KOPT-K1 (cell line): ENCODE results near the gene GON7.
"Not testable (repeated sequence)": the region's sequence is repeated elsewhere in the genome, so short reads cannot be mapped to it uniquely, and the experiment has no call there.

ENCODE experiments used
- H3K27ac ChIP-seq: fragments of 200-600 bp; sonication (generic); 2 replicates; pipeline ENCODE4 v1.5.1; 2016; ENCODE audit warnings: antibody characterized with exemption, mild to moderate bottlenecking, low read depth, low read length; ENCODE audit not compliant: poor library complexity, severe bottlenecking
- H3K36me3 ChIP-seq: fragments of 200-600 bp; sonication (generic); 2 replicates; pipeline ENCODE4 v1.5.1; 2017; ENCODE audit warnings: antibody characterized with exemption, mild to moderate bottlenecking, low read length, moderate library complexity; ENCODE audit not compliant: insufficient read depth
- H3K9me3 ChIP-seq: fragments of 200-600 bp; sonication (generic); 2 replicates; pipeline ENCODE4 v1.5.1; 2017; ENCODE audit warnings: antibody characterized with exemption, low read length, mild to moderate bottlenecking; ENCODE audit not compliant: insufficient read depth, poor library complexity, severe bottlenecking

GON7 gene

DNA sequence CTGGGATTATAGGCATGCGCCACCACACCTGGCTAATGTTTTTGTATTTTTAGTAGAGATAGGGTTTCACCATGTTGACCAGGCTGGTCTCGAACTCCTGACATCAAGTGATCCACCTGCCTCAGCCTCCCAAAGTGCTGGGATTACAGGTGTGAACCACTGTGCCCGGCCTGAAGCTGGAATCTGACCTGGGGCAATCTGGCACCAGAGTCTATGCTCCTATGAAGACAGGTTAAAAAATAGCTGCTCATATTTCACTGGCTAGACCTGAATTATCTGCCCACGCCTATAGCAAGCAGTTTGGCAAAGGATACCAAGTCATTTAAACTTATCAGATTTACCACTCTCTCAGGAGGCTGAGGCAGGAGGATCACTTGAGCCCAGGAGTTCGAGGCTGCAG is 32.1 kb downstream of the GON7 start:
- H3K36me3 ChIP-seq, H3K27ac ChIP-seq, H3K9me3 ChIP-seq: not testable (repeated sequence)

DNA sequence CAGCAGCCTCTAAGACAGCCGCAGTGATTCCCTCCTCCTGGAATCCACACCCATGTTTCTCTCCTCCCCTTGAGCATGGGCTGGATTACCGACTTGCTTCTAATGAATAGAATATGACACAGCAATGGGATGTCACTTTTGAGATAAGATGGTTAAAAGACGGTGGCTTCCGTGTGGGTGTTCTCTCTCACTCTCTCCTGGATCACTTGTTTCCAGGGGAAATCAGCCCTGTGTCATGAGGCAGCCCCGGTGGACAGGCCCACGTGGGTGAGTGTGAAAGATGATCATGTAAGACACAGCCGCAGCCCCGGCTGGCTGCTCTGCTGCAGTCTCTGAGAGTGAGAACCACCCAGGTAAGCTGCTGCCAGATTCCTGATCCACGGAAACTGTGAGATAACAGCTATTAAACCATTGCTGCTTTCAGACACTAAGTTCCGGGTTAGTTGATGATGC is 32.9 kb downstream of the GON7 start:
- Histone ChIP-seq H3K27ac (no peak overlapping the region), H3K36me3 (no peaks in the 10 kb centered on the region), H3K9me3 (no peaks in the 10 kb centered on the region)

DNA sequence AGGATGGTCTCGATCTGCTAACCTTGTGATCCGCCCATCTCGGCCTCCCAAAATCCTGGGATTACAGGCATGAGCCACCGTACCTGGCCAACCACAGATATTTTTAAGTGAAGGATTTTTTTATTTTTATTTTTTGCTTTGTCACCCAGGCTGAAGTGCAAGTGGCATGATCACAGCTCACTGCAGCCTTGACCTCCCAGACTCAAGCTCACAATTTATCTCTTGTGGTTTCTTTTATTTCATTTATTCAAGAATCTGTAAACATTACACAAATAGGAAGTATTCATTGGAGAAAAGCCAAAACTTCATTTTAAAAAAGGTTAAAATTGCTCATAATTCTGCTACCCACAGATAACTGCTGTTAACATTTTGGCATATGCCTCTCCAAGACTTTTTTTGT is 35.5 kb downstream of the GON7 start:
- H3K9me3 ChIP-seq = no peaks in the 10 kb centered on the region
- H3K36me3 ChIP-seq = no peaks in the 10 kb centered on the region
- no peak overlapping the region for H3K27ac ChIP-seq

- not testable (repeated sequence) for H3K36me3 ChIP-seq, H3K27ac ChIP-seq, H3K9me3 ChIP-seq
Measured at GRCh38 chr14:93170141-93170540, 36.7 kb downstream of the GON7 start.

- H3K27ac ChIP-seq, H3K9me3 ChIP-seq, H3K36me3 ChIP-seq: not testable (repeated sequence)
Measured at GRCh38 chr14:93169619-93170018, 37.2 kb downstream of the GON7 start.

GRCh38 chr14:93168610-93169009 is 38.3 kb downstream of the GON7 start:
- H3K9me3 ChIP-seq, H3K36me3 ChIP-seq, H3K27ac ChIP-seq: not testable (repeated sequence)

DNA sequence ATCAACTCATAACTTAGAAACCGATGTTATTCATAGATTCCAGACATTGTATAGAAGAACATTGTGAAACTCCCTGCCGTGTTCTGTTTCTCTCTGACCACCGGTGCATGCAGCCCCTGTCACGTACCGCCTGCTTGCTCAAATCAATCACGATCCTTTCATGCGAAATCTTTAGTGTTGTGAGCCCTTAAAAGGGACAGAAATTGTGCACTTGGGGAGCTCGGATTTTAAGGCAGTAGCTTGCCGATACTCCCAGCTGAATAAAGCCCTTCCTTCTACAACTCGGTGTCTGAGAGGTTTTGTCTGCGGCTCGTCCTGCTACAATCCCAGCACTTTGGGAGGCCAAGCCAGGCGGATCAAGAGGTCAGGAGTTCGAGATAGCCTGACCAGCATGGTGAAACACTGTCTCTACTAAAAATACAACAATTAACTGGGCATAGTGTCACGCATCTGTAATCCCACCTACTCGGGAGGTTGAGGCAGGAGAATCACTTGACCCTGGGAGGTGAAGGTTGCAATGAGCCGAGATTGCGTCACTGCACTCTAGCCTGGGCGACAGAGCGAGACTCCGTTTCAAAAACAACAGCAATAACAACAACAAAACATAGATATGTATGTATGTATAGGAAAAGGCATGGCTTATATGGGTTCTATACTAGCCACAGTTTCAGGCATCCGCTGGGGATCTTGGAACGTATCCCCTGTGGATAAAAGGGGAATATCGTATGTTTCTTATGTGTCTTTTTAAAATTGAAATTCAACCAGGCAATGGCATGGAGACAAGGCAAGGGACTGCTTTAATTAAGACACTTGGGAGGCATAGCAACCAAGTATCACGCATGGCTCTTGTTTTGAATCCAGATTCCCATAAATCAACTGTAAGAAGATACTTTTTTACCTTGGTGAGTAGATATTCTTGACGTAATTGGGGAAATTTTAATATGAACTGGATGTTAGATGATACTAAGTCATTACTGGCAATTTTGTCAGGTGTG is 41.3 kb downstream of the GON7 start:
- H3K27ac ChIP-seq, H3K9me3 ChIP-seq: not testable (repeated sequence)

GRCh38 chr14:93163564-93163963 is 43.3 kb downstream of the GON7 start:
- Histone ChIP-seq H3K36me3 (no peaks in the 10 kb centered on the region), H3K9me3 (no peaks in the 10 kb centered on the region), H3K27ac (no peak overlapping the region)

More for the DNA sequence above, 41.3 kb downstream of the GON7 start:
- H3K36me3 ChIP-seq = not testable (repeated sequence)

DNA sequence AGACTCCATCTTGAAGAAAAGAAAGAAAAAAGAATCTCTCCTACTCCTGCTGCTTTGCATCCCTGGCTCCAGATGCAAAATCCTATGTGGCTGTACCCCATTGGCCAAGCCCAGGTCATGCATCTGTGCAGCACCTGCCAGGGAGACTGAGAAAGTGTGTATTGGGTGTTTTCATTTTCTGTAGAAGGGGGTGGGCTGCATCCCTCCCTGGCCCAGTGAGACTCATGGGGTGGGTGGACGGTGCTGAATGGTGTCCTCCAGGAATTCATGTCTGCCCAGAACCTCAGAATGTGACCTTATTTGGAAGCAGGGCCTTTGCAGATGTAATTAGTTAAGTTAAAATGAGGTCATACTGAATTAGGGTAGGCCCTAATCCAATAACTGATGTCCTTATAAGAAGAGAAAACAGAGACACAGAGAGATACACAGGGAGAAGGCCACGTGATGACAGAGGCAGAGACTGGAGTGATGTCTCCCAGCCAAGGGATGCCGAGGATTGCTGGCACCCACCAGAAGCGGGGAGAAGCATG is 45.4 kb downstream of the GON7 start:
- Histone ChIP-seq H3K9me3 (no peaks in the 10 kb centered on the region), H3K27ac (no peak overlapping the region), H3K36me3 (no peaks in the 10 kb centered on the region)

DNA sequence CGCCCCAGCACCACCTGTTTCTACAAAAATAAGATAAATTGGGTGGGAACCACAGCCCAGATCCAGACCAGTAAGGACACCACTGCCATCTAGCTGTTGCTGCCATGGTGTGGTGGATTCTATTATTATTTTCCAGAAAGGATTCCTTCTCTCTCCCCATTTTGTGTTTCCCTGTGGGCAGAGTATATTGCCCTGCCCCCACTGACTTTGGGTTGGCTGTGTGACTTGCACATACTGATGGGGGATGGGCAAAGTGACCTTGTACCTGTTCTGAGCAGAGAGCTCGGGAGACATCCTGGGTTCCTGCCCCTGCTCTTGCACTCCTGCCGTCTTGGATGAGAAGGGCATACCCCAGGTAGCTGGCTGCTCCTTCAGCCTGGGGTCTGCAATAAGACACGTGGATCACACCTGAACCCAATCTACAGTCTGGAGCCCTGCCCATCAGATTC is 46.5 kb downstream of the GON7 start:
- H3K27ac ChIP-seq = no peak overlapping the region
- no peaks in the 10 kb centered on the region for H3K36me3 ChIP-seq
- no peaks in the 10 kb centered on the region for H3K9me3 ChIP-seq

GRCh38 chr14:93159625-93160352 is 47.1 kb downstream of the GON7 start:
- H3K9me3 ChIP-seq, H3K36me3 ChIP-seq, H3K27ac ChIP-seq: not testable (repeated sequence)

GRCh38 chr14:93158349-93158748 is 48.5 kb downstream of the GON7 start:
- not testable (repeated sequence) for H3K9me3 ChIP-seq, H3K27ac ChIP-seq, H3K36me3 ChIP-seq

- Histone ChIP-seq H3K27ac (no peak overlapping the region), H3K36me3 (no peaks in the 10 kb centered on the region), H3K9me3 (no peaks in the 10 kb centered on the region)
Measured at GRCh38 chr14:93156693-93157369, 50.0 kb downstream of the GON7 start.

- no peaks in the 10 kb centered on the region for H3K36me3 ChIP-seq
- H3K27ac ChIP-seq = no peak overlapping the region
- H3K9me3 ChIP-seq = no peaks in the 10 kb centered on the region
Measured at GRCh38 chr14:93155667-93156066, 51.2 kb downstream of the GON7 start.

DNA sequence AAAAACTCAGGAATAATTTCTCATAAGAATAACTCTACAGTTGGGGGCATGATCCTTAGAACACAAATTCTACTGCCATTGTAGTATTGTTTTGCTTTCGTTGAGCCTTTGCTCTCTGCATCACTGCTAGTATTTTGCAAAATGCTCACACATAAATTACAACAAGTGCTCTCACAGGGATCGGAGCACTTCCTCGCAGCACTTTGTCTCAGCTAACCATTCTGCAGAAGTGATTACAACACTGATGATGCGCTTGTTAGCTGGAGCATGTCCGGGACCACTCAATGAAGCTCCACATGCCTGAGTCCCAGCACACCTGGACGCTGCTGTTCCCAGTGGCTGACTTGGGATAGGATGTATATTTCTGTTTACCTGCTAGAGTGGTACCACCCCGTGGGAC is 53.7 kb downstream of the GON7 start:
- H3K36me3 ChIP-seq = no peaks in the 10 kb centered on the region
- no peaks in the 10 kb centered on the region for H3K9me3 ChIP-seq
- no peak overlapping the region for H3K27ac ChIP-seq
